ENCODE measurements around the gene FGD3. TPM values are rescaled to one million over a fixed set of nuclear protein-coding genes. Genes with fewer than 3 reads are reported as not detected.

FGD3 gene
- total RNA-seq, 1 experiment from 2014 or later = 1.8 TPM

DNA sequence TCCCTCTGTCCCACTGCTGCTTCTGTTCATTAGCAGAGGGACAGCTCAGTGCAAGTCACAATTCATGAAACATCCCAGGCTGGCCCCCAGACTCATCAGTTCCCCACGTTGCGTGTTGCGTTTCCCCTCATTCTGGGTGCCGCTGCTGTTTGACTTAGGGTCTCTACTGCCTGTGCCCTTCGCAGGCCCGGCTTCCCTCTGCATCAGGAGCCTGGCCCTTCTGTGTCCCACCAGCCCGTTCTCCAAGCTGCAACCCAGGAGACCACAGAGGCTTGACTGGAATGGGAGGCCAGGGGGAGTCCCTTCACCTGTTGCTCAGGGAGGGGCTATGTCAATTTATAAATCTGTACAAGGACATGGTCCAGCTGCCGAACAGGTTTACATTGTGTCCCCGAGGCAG lies 57.2 kb downstream of the FGD3 start:
- DNase-seq = no peak
- H3K9ac ChIP-seq (ENCODE audit: extremely low read depth, insufficient read length, low read length) = no peak overlapping the region
- no CpG with 5 or more reads among the region's 9 CpGs for WGBS (ENCODE audit: extremely low coverage, insufficient read length, low lambda C conversion rate)

More for the DNA sequence above, 57.2 kb downstream of the FGD3 start:
- H3K4me1 Mint-ChIP-seq = peaks cover 9 to 28% of the 10 kb centered on the region in 2 experiments
- H3T11ph ChIP-seq (ENCODE audit: low read length) = no peak overlapping the region
- H3K18ac ChIP-seq (ENCODE audit: insufficient read length, low read depth, low read length) = no peak overlapping the region
- no peak overlapping the region for H2BK15ac ChIP-seq (ENCODE audit: low read depth, low read length)
- peaks cover 6% of the 10 kb centered on the region for H3K27me3 Mint-ChIP-seq (ENCODE audit: low read depth)
- H2BK5ac ChIP-seq (ENCODE audit: insufficient read length, low read length) = no peak overlapping the region
- H4K20me1 ChIP-seq (ENCODE audit: control insufficient read depth, insufficient read depth, insufficient read length) = no peaks in the 10 kb centered on the region
- H3K27ac Mint-ChIP-seq = no peak overlapping the region
- no peak overlapping the region for H4K91ac ChIP-seq (ENCODE audit: insufficient read length, low read depth, low read length)
- peaks cover 4 to 17% (median 6%) of the 10 kb centered on the region in 3 experiments; a peak in 6 of 7 replicates for H3K36me3 Mint-ChIP-seq (ENCODE audit: insufficient read depth in 1 of 3, low read depth in 3 of 3)
- no peak overlapping the region for H3K27ac ChIP-seq (ENCODE audit: insufficient read length, low read depth, low read length)
- no peak overlapping the region for H2AFZ ChIP-seq (ENCODE audit: low read length)
- no peaks in the 10 kb centered on the region for H3K23me2 ChIP-seq (ENCODE audit: insufficient read length, low read depth, low read length, poor library complexity, severe bottlenecking)
- H3K79me1 ChIP-seq (ENCODE audit: insufficient read depth, low read depth, low read length, poor library complexity, severe bottlenecking) = no peaks in the 10 kb centered on the region
- no peak overlapping the region for H2AK5ac ChIP-seq (ENCODE audit: insufficient read length, low read length)
- H4K5ac ChIP-seq (ENCODE audit: insufficient read length, low read depth, low read length) = no peak overlapping the region
- no peak overlapping the region for H3K4me2 ChIP-seq (ENCODE audit: insufficient read depth, insufficient read length, low read length)
- H3K79me2 ChIP-seq (ENCODE audit: insufficient read depth, low read length) = no peaks in the 10 kb centered on the region
- no peaks in the 10 kb centered on the region for H3K9me3 ChIP-seq (ENCODE audit: control insufficient read depth, low read depth, low read length)
- no peak overlapping the region for H3K4ac ChIP-seq (ENCODE audit: low read depth, low read length)
- TF ChIP-seq, protein P1, sequence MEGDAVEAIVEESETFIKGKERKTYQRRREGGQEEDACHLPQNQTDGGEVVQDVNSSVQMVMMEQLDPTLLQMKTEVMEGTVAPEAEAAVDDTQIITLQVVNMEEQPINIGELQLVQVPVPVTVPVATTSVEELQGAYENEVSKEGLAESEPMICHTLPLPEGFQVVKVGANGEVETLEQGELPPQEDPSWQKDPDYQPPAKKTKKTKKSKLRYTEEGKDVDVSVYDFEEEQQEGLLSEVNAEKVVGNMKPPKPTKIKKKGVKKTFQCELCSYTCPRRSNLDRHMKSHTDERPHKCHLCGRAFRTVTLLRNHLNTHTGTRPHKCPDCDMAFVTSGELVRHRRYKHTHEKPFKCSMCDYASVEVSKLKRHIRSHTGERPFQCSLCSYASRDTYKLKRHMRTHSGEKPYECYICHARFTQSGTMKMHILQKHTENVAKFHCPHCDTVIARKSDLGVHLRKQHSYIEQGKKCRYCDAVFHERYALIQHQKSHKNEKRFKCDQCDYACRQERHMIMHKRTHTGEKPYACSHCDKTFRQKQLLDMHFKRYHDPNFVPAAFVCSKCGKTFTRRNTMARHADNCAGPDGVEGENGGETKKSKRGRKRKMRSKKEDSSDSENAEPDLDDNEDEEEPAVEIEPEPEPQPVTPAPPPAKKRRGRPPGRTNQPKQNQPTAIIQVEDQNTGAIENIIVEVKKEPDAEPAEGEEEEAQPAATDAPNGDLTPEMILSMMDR (conservative IDR thresholded peaks at IDR 0.05) = no peak
- no peak overlapping the region for H2BK20ac ChIP-seq (ENCODE audit: low read depth, low read length, poor library complexity, severe bottlenecking)
- peaks cover 13 to 16% of the 10 kb centered on the region in 2 experiments for H3K9me3 Mint-ChIP-seq
- no peak overlapping the region for H2BK120ac ChIP-seq (ENCODE audit: low read depth, low read length, poor library complexity, severe bottlenecking)
- H3K4me3 Mint-ChIP-seq = no peak overlapping the region
- H3K23ac ChIP-seq (ENCODE audit: insufficient read length, low read depth, low read length) = no peak overlapping the region
- H3K56ac ChIP-seq (ENCODE audit: insufficient read length, low read depth, low read length) = no peak overlapping the region
- H4K8ac ChIP-seq (replicated peaks; ENCODE audit: insufficient read length, low read depth, low read length) = no peak overlapping the region
- H3K27me3 ChIP-seq (ENCODE audit: insufficient read depth, low read length) = no peaks in the 10 kb centered on the region
- no peaks in the 10 kb centered on the region for H3K4me1 ChIP-seq (ENCODE audit: insufficient read depth, low read length)
- no peak overlapping the region for H3K14ac ChIP-seq (ENCODE audit: insufficient read depth, low read length)
- no peak overlapping the region for H2BK12ac ChIP-seq (ENCODE audit: insufficient read length, low read depth, low read length)
